GM10266 (cell line): ENCODE measurements around the gene PDE4B.
"Not testable (repeated sequence)": the region's sequence is repeated elsewhere in the genome, so short reads cannot be mapped to it uniquely, and the experiment has no call there.

ENCODE experiments used
- DNase-seq: peaks from one replicate; pipeline ENCODE4 v3.0.0; 2012; ENCODE audit errors: extremely low spot score
- CTCF ChIP-seq: IDR thresholded peaks from 2 replicates; pipeline ENCODE4 v1.5.1; 2012; ENCODE audit warnings: mild to moderate bottlenecking, low read depth; ENCODE audit not compliant: control insufficient read depth, insufficient read depth; ENCODE audit errors: missing control alignments

Gene PDE4B

GRCh38 chr1:65997693-65998092 is 205.0 kb downstream of the PDE4B start:
- no peak for DNase-seq
- TF ChIP-seq CTCF: no peak

- TF ChIP-seq CTCF: no peak
- DNase-seq: no peak
These were observed 206.3 kb downstream of the PDE4B start for GRCh38 chr1:65998763-65999583.

GRCh38 chr1:66000033-66000637 is 207.4 kb downstream of the PDE4B start:
- TF ChIP-seq CTCF: no peak

GRCh38 chr1:66003690-66004089 is 211.0 kb downstream of the PDE4B start:
- DNase-seq: no peak

More at GRCh38 chr1:66000033-66000637, 207.4 kb downstream of the PDE4B start:
- DNase-seq: no peak

GRCh38 chr1:66006534-66006933 is 213.8 kb downstream of the PDE4B start:
- not testable (repeated sequence) for DNase-seq

More at GRCh38 chr1:66003690-66004089, 211.0 kb downstream of the PDE4B start:
- no peak for TF ChIP-seq CTCF

GRCh38 chr1:66012106-66012784 is 219.6 kb downstream of the PDE4B start:
- DNase-seq: no peak
- no peak for TF ChIP-seq CTCF

- DNase-seq: no peak
- TF ChIP-seq CTCF: no peak
These were observed 220.7 kb downstream of the PDE4B start for GRCh38 chr1:66013371-66013770.
